DOHH2 (cell line): ENCODE results near the gene NUP42.

Experiments used
- H3F3A ChIP-seq: fragments of 200-600 bp; sonication (generic), shearing (Covaris generic); 2 replicates; pipeline ENCODE4 v1.6.0; 2016; ENCODE audit warnings: antibody characterized with exemption, mild to moderate bottlenecking; ENCODE audit not compliant: control insufficient read depth, insufficient read depth
- H3K27ac ChIP-seq: fragments of 200-600 bp; sonication (generic); 2 replicates; pipeline ENCODE4 v1.5.1; 2014; ENCODE audit warnings: low read depth, mild to moderate bottlenecking, low read length, moderate library complexity
- H3K27me3 ChIP-seq: fragments of 200-600 bp; sonication (generic); 2 replicates; pipeline ENCODE4 v1.6.1; 2014; ENCODE audit warnings: mild to moderate bottlenecking, low read length, mixed read lengths; ENCODE audit not compliant: control insufficient read depth
- H3K36me3 ChIP-seq: fragments of 200-600 bp; sonication (generic); 2 replicates; pipeline ENCODE4 v1.6.1; 2014; ENCODE audit warnings: mild to moderate bottlenecking, low read length, moderate library complexity, mixed read lengths; ENCODE audit not compliant: control insufficient read depth
- H3K4me1 ChIP-seq: fragments of 200-600 bp; sonication (generic); 2 replicates; pipeline ENCODE4 v1.6.1; 2014; ENCODE audit warnings: mild to moderate bottlenecking, low read length, mixed read lengths; ENCODE audit not compliant: control insufficient read depth
- H3K4me2 ChIP-seq: fragments of 200-600 bp; sonication (generic); 2 replicates; pipeline ENCODE4 v1.6.0; 2014; ENCODE audit warnings: mild to moderate bottlenecking, low read length, moderate library complexity
- H3K4me3 ChIP-seq: fragments of 200-600 bp; sonication (generic); 2 replicates; pipeline ENCODE4 v1.5.1; 2014; ENCODE audit warnings: mild to moderate bottlenecking, low read length, mixed read lengths
- H3K79me2 ChIP-seq: fragments of 200-600 bp; sonication (generic); 2 replicates; pipeline ENCODE4 v1.6.1; 2014; ENCODE audit warnings: mild to moderate bottlenecking, low read length, mixed read lengths; ENCODE audit not compliant: control insufficient read depth
- H3K9me2 ChIP-seq: fragments of 200-600 bp; sonication (generic); replicated peaks from 2 replicates; pipeline ENCODE4 v1.6.1; 2014; ENCODE audit warnings: mild to moderate bottlenecking, low read length, mixed read lengths; ENCODE audit not compliant: control insufficient read depth
- H3K9me3 ChIP-seq: fragments of 200-600 bp; sonication (generic); 2 replicates; pipeline ENCODE4 v1.6.1; 2014; ENCODE audit warnings: antibody characterized with exemption, low read length, mixed read lengths; ENCODE audit not compliant: control insufficient read depth, insufficient read depth
- H4K20me1 ChIP-seq: fragments of 200-600 bp; sonication (generic); 2 replicates; pipeline ENCODE4 v1.6.0; 2014; ENCODE audit warnings: low read depth, mild to moderate bottlenecking, antibody characterized with exemption, low read length, moderate library complexity; ENCODE audit not compliant: control insufficient read depth, insufficient read depth
- EZH2phosphoT487 ChIP-seq: fragments of 200-600 bp; sonication (generic); IDR thresholded peaks from 2 replicates; pipeline ENCODE4 v1.6.1; 2017; ENCODE audit warnings: borderline replicate concordance, mild to moderate bottlenecking, antibody characterized with exemption, low read length, moderate library complexity, mixed read lengths
- TF ChIP-seq, protein P1 (sequence below): fragments of 200-600 bp; sonication (generic); IDR thresholded peaks from one replicate; pipeline ENCODE4 v1.5.1; 2014; ENCODE audit warnings: antibody characterized with exemption, mild to moderate bottlenecking, low read depth, low read length; ENCODE audit not compliant: poor library complexity, severe bottlenecking

NUP42 gene

GRCh38 chr7:23247603-23248335 lies 65.9 kb downstream of the NUP42 start:
- Histone ChIP-seq H3K4me3 (no peak overlapping the region), H3K9me2 (no peaks in the 10 kb centered on the region), H3K27ac (no peak overlapping the region), H3F3A (no peaks in the 10 kb centered on the region), H3K36me3 (no peaks in the 10 kb centered on the region), H3K79me2 (no peaks in the 10 kb centered on the region), H3K4me1 (peaks cover 5% of the 10 kb centered on the region), H3K27me3 (peaks cover 53% of the 10 kb centered on the region), H3K9me3 (peaks cover 18% of the 10 kb centered on the region), H3K4me2 (peak overlapping the region; percentile 25), H4K20me1 (no peaks in the 10 kb centered on the region)
- TF ChIP-seq, protein P1, sequence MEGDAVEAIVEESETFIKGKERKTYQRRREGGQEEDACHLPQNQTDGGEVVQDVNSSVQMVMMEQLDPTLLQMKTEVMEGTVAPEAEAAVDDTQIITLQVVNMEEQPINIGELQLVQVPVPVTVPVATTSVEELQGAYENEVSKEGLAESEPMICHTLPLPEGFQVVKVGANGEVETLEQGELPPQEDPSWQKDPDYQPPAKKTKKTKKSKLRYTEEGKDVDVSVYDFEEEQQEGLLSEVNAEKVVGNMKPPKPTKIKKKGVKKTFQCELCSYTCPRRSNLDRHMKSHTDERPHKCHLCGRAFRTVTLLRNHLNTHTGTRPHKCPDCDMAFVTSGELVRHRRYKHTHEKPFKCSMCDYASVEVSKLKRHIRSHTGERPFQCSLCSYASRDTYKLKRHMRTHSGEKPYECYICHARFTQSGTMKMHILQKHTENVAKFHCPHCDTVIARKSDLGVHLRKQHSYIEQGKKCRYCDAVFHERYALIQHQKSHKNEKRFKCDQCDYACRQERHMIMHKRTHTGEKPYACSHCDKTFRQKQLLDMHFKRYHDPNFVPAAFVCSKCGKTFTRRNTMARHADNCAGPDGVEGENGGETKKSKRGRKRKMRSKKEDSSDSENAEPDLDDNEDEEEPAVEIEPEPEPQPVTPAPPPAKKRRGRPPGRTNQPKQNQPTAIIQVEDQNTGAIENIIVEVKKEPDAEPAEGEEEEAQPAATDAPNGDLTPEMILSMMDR, result no peak
- no peak for TF ChIP-seq EZH2phosphoT487

DNA sequence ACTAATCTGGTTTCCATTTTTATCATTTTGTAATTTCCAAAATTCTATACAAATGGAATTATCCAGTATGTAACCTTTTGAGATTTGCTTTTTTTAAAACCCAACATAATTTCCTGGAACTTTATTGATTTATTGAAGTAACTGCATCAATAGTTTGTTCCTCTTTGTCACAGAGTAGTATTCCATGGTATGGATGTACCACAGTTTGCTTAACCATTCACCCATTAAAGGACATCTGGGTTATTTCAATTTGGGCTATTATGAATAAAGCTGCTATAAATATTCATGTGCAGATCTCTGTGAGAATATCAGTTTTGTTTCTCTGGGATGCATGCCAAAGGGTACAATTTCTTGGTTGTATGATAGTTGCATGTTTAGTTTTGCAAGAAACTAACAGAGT lies 67.6 kb downstream of the NUP42 start:
- peaks cover 18% of the 10 kb centered on the region for H3K9me3 ChIP-seq
- H3K9me2 ChIP-seq, result no peaks in the 10 kb centered on the region
- H4K20me1 ChIP-seq, result no peaks in the 10 kb centered on the region
- H3K36me3 ChIP-seq, result no peaks in the 10 kb centered on the region
- H3K27me3 ChIP-seq, result peaks cover 60% of the 10 kb centered on the region
- H3K4me1 ChIP-seq, result peaks cover 5% of the 10 kb centered on the region
- no peak overlapping the region for H3K27ac ChIP-seq
- H3K4me2 ChIP-seq, result no peak overlapping the region
- no peaks in the 10 kb centered on the region for H3F3A ChIP-seq
- no peak overlapping the region for H3K4me3 ChIP-seq
- no peaks in the 10 kb centered on the region for H3K79me2 ChIP-seq
- no peak for TF ChIP-seq EZH2phosphoT487
- TF ChIP-seq, protein P1, result no peak
